T-helper 17 cell (primary cell): ENCODE measurements around the gene CD300H. TPM values are rescaled to one million over a fixed set of nuclear protein-coding genes. Genes with fewer than 3 reads are reported as not detected.

Experiments
- ATAC-seq: fragments of 150-1000 bp; cut with Tn5 transposase; 2 replicates; pipeline ENCODE4 v1.10.0; 2021; ENCODE audit warnings: mild to moderate bottlenecking, moderate library complexity
- DNase-seq, 3 donors: peaks; one replicate each; pipeline versions ENCODE4 v3.0.0 to v3.0.0-alpha.2; 2020 to 2021
- H3K9me3 ChIP-seq: one replicate; pipeline ENCODE4 v1.7.0; 2013; ENCODE audit warnings: low read length, mild to moderate bottlenecking; ENCODE audit not compliant: control insufficient read depth, poor library complexity, severe bottlenecking
- H3K27ac Mint-ChIP-seq: one replicate; pipeline ENCODE4 v1.8.0; 2022; ENCODE audit warnings: mild to moderate bottlenecking, moderate library complexity, mixed read lengths
- H3K27me3 Mint-ChIP-seq: one replicate; pipeline ENCODE4 v1.8.0; 2022; ENCODE audit warnings: mixed read lengths
- H3K36me3 Mint-ChIP-seq: one replicate; pipeline ENCODE4 v1.8.0; 2022; ENCODE audit warnings: low read depth, mixed read lengths
- H3K4me1 Mint-ChIP-seq: one replicate; pipeline ENCODE4 v1.8.0; 2022; ENCODE audit warnings: mild to moderate bottlenecking, mixed read lengths
- H3K4me3 Mint-ChIP-seq: one replicate; pipeline ENCODE4 v1.8.0; 2022; ENCODE audit warnings: mild to moderate bottlenecking, moderate library complexity, mixed read lengths
- total RNA-seq, 4 donors: library from RNA in 2 of 4; stranded (reverse) in 2 of 4; gene quantifications; one replicate each; pipeline ENCODE4 v1.2.3 and lab custom pipeline; 2022 to 2026

Gene CD300H
- not detected for total RNA-seq
- 0 reads per million in 2 donors for total RNA-seq (lab: John Stamatoyannopoulos, UW)

GRCh38 chr17:74567397-74567796 lies at the start of gene CD300H:
TSS of gene CD300H (minus strand) at chr17:74567509.
- Mint-ChIP-seq H3K36me3 (peaks cover 13% of the 10 kb centered on the region), H3K4me1 (peaks cover 20% of the 10 kb centered on the region), H3K27ac (no peak within 1 kb of the TSS), H3K27me3 (peaks cover 75% of the 10 kb centered on the region), H3K4me3 (no peak within 1 kb of the TSS)
- H3K9me3 ChIP-seq = no peaks in the 10 kb centered on the region
- no peak for ATAC-seq
- DNase-seq = no peak

- DNase-seq (no peak), ATAC-seq (no peak)
- peaks cover 4% of the 10 kb centered on the region for H3K36me3 Mint-ChIP-seq
- H3K27me3 Mint-ChIP-seq = peaks cover 65% of the 10 kb centered on the region
- no peak overlapping the region for H3K27ac Mint-ChIP-seq
- no peak overlapping the region for H3K4me3 Mint-ChIP-seq
- H3K4me1 Mint-ChIP-seq = peaks cover 2% of the 10 kb centered on the region
- no peaks in the 10 kb centered on the region for H3K9me3 ChIP-seq
These were observed 49.4 kb upstream of the CD300H start for GRCh38 chr17:74616696-74617095.

- ATAC-seq = no peak
- H3K4me1 Mint-ChIP-seq = no peaks in the 10 kb centered on the region
- H3K9me3 ChIP-seq = no peaks in the 10 kb centered on the region
- peaks cover 41% of the 10 kb centered on the region for H3K27me3 Mint-ChIP-seq
- no peak for DNase-seq
- H3K36me3 Mint-ChIP-seq = peaks cover 2% of the 10 kb centered on the region
- no peak overlapping the region for H3K4me3 Mint-ChIP-seq
- no peak overlapping the region for H3K27ac Mint-ChIP-seq
These were observed 44.7 kb upstream of the CD300H start for GRCh38 chr17:74612046-74612445.

- Mint-ChIP-seq H3K36me3 (peaks cover 2% of the 10 kb centered on the region), H3K27me3 (peaks cover 34% of the 10 kb centered on the region), H3K4me3 (no peak overlapping the region), H3K4me1 (no peaks in the 10 kb centered on the region), H3K27ac (no peak overlapping the region)
- DNase-seq (no peak), ATAC-seq (no peak)
- no peaks in the 10 kb centered on the region for H3K9me3 ChIP-seq
These were observed 42.8 kb upstream of the CD300H start for GRCh38 chr17:74610108-74610507.

GRCh38 chr17:74608511-74608910 lies 41.2 kb upstream of the CD300H start:
- no peaks in the 10 kb centered on the region for H3K4me1 Mint-ChIP-seq
- ATAC-seq = no peak

GRCh38 chr17:74607221-74607620 lies 39.9 kb upstream of the CD300H start:
- Mint-ChIP-seq H3K4me1 (peaks cover 3% of the 10 kb centered on the region), H3K27ac (no peak overlapping the region), H3K27me3 (peaks cover 54% of the 10 kb centered on the region), H3K36me3 (peaks cover 5% of the 10 kb centered on the region), H3K4me3 (no peak overlapping the region)
- DNase-seq = no peak
- no peaks in the 10 kb centered on the region for H3K9me3 ChIP-seq
- ATAC-seq = no peak

More at GRCh38 chr17:74608511-74608910, 41.2 kb upstream of the CD300H start:
- no peak overlapping the region for H3K27ac Mint-ChIP-seq
- H3K27me3 Mint-ChIP-seq = peaks cover 41% of the 10 kb centered on the region
- H3K36me3 Mint-ChIP-seq = peaks cover 2% of the 10 kb centered on the region
- no peak overlapping the region for H3K4me3 Mint-ChIP-seq
- DNase-seq = no peak
- no peaks in the 10 kb centered on the region for H3K9me3 ChIP-seq

GRCh38 chr17:74606050-74606449 lies 38.7 kb upstream of the CD300H start:
- H3K9me3 ChIP-seq = no peaks in the 10 kb centered on the region
- DNase-seq (no peak), ATAC-seq (no peak)
- peaks cover 3% of the 10 kb centered on the region for H3K4me1 Mint-ChIP-seq
- H3K27me3 Mint-ChIP-seq = peaks cover 63% of the 10 kb centered on the region
- H3K4me3 Mint-ChIP-seq = no peak overlapping the region
- H3K27ac Mint-ChIP-seq = no peak overlapping the region
- peaks cover 7% of the 10 kb centered on the region for H3K36me3 Mint-ChIP-seq

GRCh38 chr17:74605361-74605760 lies 38.1 kb upstream of the CD300H start:
- Mint-ChIP-seq H3K36me3 (peaks cover 7% of the 10 kb centered on the region), H3K27ac (no peak overlapping the region), H3K27me3 (peaks cover 68% of the 10 kb centered on the region), H3K4me3 (no peak overlapping the region), H3K4me1 (peaks cover 3% of the 10 kb centered on the region)
- DNase-seq = no peak
- H3K9me3 ChIP-seq = no peaks in the 10 kb centered on the region
- no peak for ATAC-seq

GRCh38 chr17:74604761-74605160 lies 37.5 kb upstream of the CD300H start:
- ATAC-seq = no peak

GRCh38 chr17:74604200-74604599 lies 36.9 kb upstream of the CD300H start:
- Mint-ChIP-seq H3K36me3 (peaks cover 7% of the 10 kb centered on the region), H3K27me3 (peaks cover 80% of the 10 kb centered on the region), H3K27ac (no peak overlapping the region), H3K4me1 (peaks cover 9% of the 10 kb centered on the region), H3K4me3 (no peak overlapping the region)
- no peak for ATAC-seq
- no peak for DNase-seq
- H3K9me3 ChIP-seq = no peaks in the 10 kb centered on the region

More at GRCh38 chr17:74604761-74605160, 37.5 kb upstream of the CD300H start:
- H3K4me3 Mint-ChIP-seq = no peak overlapping the region
- DNase-seq = no peak
- peaks cover 74% of the 10 kb centered on the region for H3K27me3 Mint-ChIP-seq
- peaks cover 4% of the 10 kb centered on the region for H3K4me1 Mint-ChIP-seq
- H3K9me3 ChIP-seq = no peaks in the 10 kb centered on the region
- no peak overlapping the region for H3K27ac Mint-ChIP-seq
- peaks cover 7% of the 10 kb centered on the region for H3K36me3 Mint-ChIP-seq

- Mint-ChIP-seq H3K27me3 (peaks cover 80% of the 10 kb centered on the region), H3K27ac (no peak overlapping the region), H3K36me3 (peaks cover 7% of the 10 kb centered on the region), H3K4me1 (peaks cover 11% of the 10 kb centered on the region), H3K4me3 (no peak overlapping the region)
- ATAC-seq (no peak), DNase-seq (no peak)
- no peaks in the 10 kb centered on the region for H3K9me3 ChIP-seq
These were observed 36.4 kb upstream of the CD300H start for GRCh38 chr17:74603746-74604145.

GRCh38 chr17:74603037-74603635 lies 35.8 kb upstream of the CD300H start:
- ATAC-seq = no peak
- no peaks in the 10 kb centered on the region for H3K9me3 ChIP-seq
- Mint-ChIP-seq H3K27ac (no peak overlapping the region), H3K4me1 (peaks cover 16% of the 10 kb centered on the region), H3K27me3 (peaks cover 74% of the 10 kb centered on the region), H3K4me3 (no peak overlapping the region), H3K36me3 (peaks cover 7% of the 10 kb centered on the region)
- DNase-seq = no peak

GRCh38 chr17:74601944-74602572 lies 34.7 kb upstream of the CD300H start:
- Mint-ChIP-seq H3K4me1 (peaks cover 16% of the 10 kb centered on the region), H3K27ac (no peak overlapping the region), H3K4me3 (no peak overlapping the region), H3K27me3 (peaks cover 70% of the 10 kb centered on the region), H3K36me3 (peaks cover 5% of the 10 kb centered on the region)
- DNase-seq = no peak
- H3K9me3 ChIP-seq = no peaks in the 10 kb centered on the region
- no peak for ATAC-seq

- Mint-ChIP-seq H3K27me3 (peaks cover 70% of the 10 kb centered on the region), H3K27ac (peak overlapping the region; percentile 82), H3K4me1 (peaks cover 16% of the 10 kb centered on the region), H3K36me3 (peaks cover 5% of the 10 kb centered on the region), H3K4me3 (no peak overlapping the region)
- DNase-seq = no peak
- no peak for ATAC-seq
- no peaks in the 10 kb centered on the region for H3K9me3 ChIP-seq
These were observed 32.2 kb upstream of the CD300H start for GRCh38 chr17:74599448-74599939.
